HepG2 (cell line): Measurements from ENCODE around the gene CIROP. TPM values are rescaled to one million over a fixed set of nuclear protein-coding genes. Genes with fewer than 3 reads are reported as not detected.
A peak's percentile ranks its signal among the peaks of the same experiment; 100 is the strongest.

Experiments
- ATAC-seq: fragments of 200-7000 bp; cut with Tn5 transposase; 3 replicates; pipeline ENCODE4 v1.9.1; 2020; ENCODE audit warnings: mild to moderate bottlenecking, moderate library complexity
- BruUV-seq: library from RNA; stranded (reverse); fragments of 400-500 nt; replicated peaks from 2 replicates; lab custom pipeline; 2021; lab: Mats Ljungman, UMichigan
- CTCF ChIA-PET: fragments of 300-600 bp; formaldehyde crosslinking; extraction: SDS; loops from one replicate; lab custom pipeline; 2021; ENCODE audit warnings: low total read pairs, inconsistent platforms, low intra/inter-chr PET ratio; lab: Yijun Ruan, JAX
- POLR2A ChIA-PET: fragments of 350-600 bp; sonication (Branson Sonifier 250); formaldehyde crosslinking; loops from one replicate; lab custom pipeline; 2020; ENCODE audit warnings: antibody characterized with exemption, inconsistent platforms; lab: Yijun Ruan, JAX
- DNase-seq: peaks from one replicate; pipeline ENCODE4 v3.0.0-alpha.2; 2015; ENCODE audit warnings: low spot score
- FAIRE-seq: peaks from 3 replicates; lab custom pipeline; 2011; peaks lifted over from hg19 to GRCh38; lab: Jason Lieb, UNC
- H2AFZ ChIP-seq: one replicate; pipeline ENCODE4 v1.6.1; 2011; ENCODE audit warnings: low read length, inconsistent platforms
- H3K27ac ChIP-seq: fragments of 300-600 bp; 3 replicates; pipeline ENCODE4 v1.8.0; 2011; ENCODE audit warnings: mixed run types, mild to moderate bottlenecking, mixed read lengths, low read length, inconsistent platforms; ENCODE audit not compliant: insufficient read depth; ENCODE audit errors: extremely low read length
- H3K27me3 ChIP-seq, 2 experiments: fragments of 200-600 bp in 1 of 2; 2 replicates in 1 of 2; 3 replicates in 1 of 2; pipeline versions ENCODE4 v1.6.0 to v1.8.0; 2011; ENCODE audit warnings: low read length in 2 of 2, mild to moderate bottlenecking in 2 of 2, moderate library complexity in 2 of 2, inconsistent platforms in 1 of 2; ENCODE audit not compliant: insufficient read depth in 2 of 2, control insufficient read depth in 1 of 2
- H3K36me3 ChIP-seq, 2 experiments: fragments of 200-600 bp in 1 of 2; replicated peaks in 1 of 2; 2 replicates in 1 of 2; 3 replicates in 1 of 2; pipeline versions ENCODE4 v1.5.1 to v1.8.0; 2011; ENCODE audit warnings: low read length in 2 of 2, inconsistent platforms in 1 of 2; ENCODE audit not compliant: insufficient read depth in 2 of 2, control insufficient read depth in 1 of 2
- H3K4me1 ChIP-seq: 2 replicates; pipeline ENCODE4 v1.5.1; 2012; ENCODE audit warnings: low read length, inconsistent platforms; ENCODE audit not compliant: insufficient read depth
- H3K4me2 ChIP-seq: 2 replicates; pipeline ENCODE4 v1.6.0; 2011; ENCODE audit warnings: low read depth, low read length, inconsistent platforms
- H3K4me3 ChIP-seq, 3 experiments: fragments of 200-600 bp in 1 of 3; sonication (generic), shearing (Covaris generic) in 1 of 3; replicated peaks in 1 of 3; 2 replicates each; pipeline ENCODE4 v1.5.1; 2011 to 2016; ENCODE audit warnings: low read length in 3 of 3, inconsistent platforms in 2 of 3, low read depth in 2 of 3, mild to moderate bottlenecking in 2 of 3, control low read depth in 1 of 3, mixed read lengths in 1 of 3; ENCODE audit not compliant: insufficient read depth in 1 of 3
- H3K79me2 ChIP-seq: one replicate; pipeline ENCODE4 v1.6.1; 2011; ENCODE audit warnings: low read length, inconsistent platforms; ENCODE audit not compliant: insufficient read depth
- H3K9ac ChIP-seq: 2 replicates; pipeline ENCODE4 v1.6.0; 2011; ENCODE audit warnings: mild to moderate bottlenecking, low read depth, low read length, inconsistent platforms; ENCODE audit not compliant: insufficient read depth
- H3K9me3 ChIP-seq: 2 replicates; pipeline ENCODE4 v1.5.1; 2012; ENCODE audit warnings: mild to moderate bottlenecking, low read length
- H4K20me1 ChIP-seq: 2 replicates; pipeline ENCODE4 v1.6.0; 2011; ENCODE audit warnings: inconsistent platforms, mild to moderate bottlenecking, low read length, moderate library complexity; ENCODE audit not compliant: insufficient read depth
- CENPT ChIP-seq: sonication (generic); formaldehyde crosslinking; IDR thresholded peaks from 2 replicates; pipeline ENCODE4 v1.8.0; 2022; ENCODE audit warnings: low read depth, mild to moderate bottlenecking, moderate library complexity, missing genetic modification reagents
- PCBP2 ChIP-seq: fragments of 200-400 bp; formaldehyde crosslinking; optimal IDR thresholded peaks from 2 replicates; pipeline ENCODE3; 2018; ENCODE audit warnings: low read length, low read depth; ENCODE audit not compliant: poor library complexity, severe bottlenecking
- RBFOX2 ChIP-seq: fragments of 200-400 bp; formaldehyde crosslinking; IDR thresholded peaks from 2 replicates; pipeline ENCODE4 v1.6.1; 2017; ENCODE audit warnings: low read depth, mild to moderate bottlenecking, low read length
- RBM22 ChIP-seq: fragments of 200-400 bp; formaldehyde crosslinking; optimal IDR thresholded peaks from 2 replicates; pipeline ENCODE3; 2017; ENCODE audit warnings: mild to moderate bottlenecking, low read length, moderate library complexity
- RERE ChIP-seq: IDR thresholded peaks from 2 replicates; pipeline ENCODE4 v1.6.1; 2016; ENCODE audit warnings: low read depth, missing genetic modification reagents, missing compliant biosample characterization
- SMARCC2 ChIP-seq: fragments of 450-650 bp; IDR thresholded peaks from 2 replicates; pipeline ENCODE4 v1.6.1; 2017; ENCODE audit warnings: antibody characterized with exemption, mild to moderate bottlenecking
- STAG1 ChIP-seq: sonication (generic); formaldehyde crosslinking; IDR thresholded peaks from 2 replicates; pipeline ENCODE4 v1.4.0; 2020; ENCODE audit warnings: missing genetic modification reagents
- ZFP82 ChIP-seq: sonication (generic); formaldehyde crosslinking; IDR thresholded peaks from 2 replicates; pipeline ENCODE4 v1.5.1; 2020; ENCODE audit warnings: mild to moderate bottlenecking, missing genetic modification reagents, borderline replicate concordance
- ZNF180 ChIP-seq: sonication (generic); formaldehyde crosslinking; IDR thresholded peaks from 2 replicates; pipeline ENCODE4 v1.4.0; 2020; ENCODE audit warnings: low read depth, missing genetic modification reagents, borderline replicate concordance
- ZNF350 ChIP-seq: sonication (generic); formaldehyde crosslinking; IDR thresholded peaks from 2 replicates; pipeline ENCODE4 v1.4.0; 2020; ENCODE audit warnings: mild to moderate bottlenecking, low read depth, missing genetic modification reagents, borderline replicate concordance
- ZNF563 ChIP-seq: sonication (generic); formaldehyde crosslinking; IDR thresholded peaks from 2 replicates; pipeline ENCODE4 v1.8.0; 2022; ENCODE audit warnings: mild to moderate bottlenecking, moderate library complexity, missing genetic modification reagents
- ZNF816 ChIP-seq: sonication (generic); formaldehyde crosslinking; IDR thresholded peaks from 2 replicates; pipeline ENCODE4 v1.8.0; 2022; ENCODE audit warnings: missing genetic modification reagents, mild to moderate bottlenecking, borderline replicate concordance
- WGBS: methylation state at CpG from one replicate; pipeline ENCODE4 v1.1.6; 2017; ENCODE audit warnings: low lambda C conversion rate; 5-methylcytosine and 5-hydroxymethylcytosine counted together
- in situ Hi-C: cut with HindIII; loops from 2 replicates; pipeline ENCODE4 v1.10.0; 2017; ENCODE audit warnings: low pct_unique_long_range_greater_than_20kb; ENCODE audit not compliant: extremely low pct_ligation_motif_present
- intact Hi-C: fragments of 100-400 bp; cut with micrococcal nuclease; formaldehyde crosslinking; loops from one replicate; pipeline ENCODE4 v1.10.0; 2022; ENCODE audit not compliant: unreplicated experiment
- polyA plus RNA-seq, 8 experiments: library from polyadenylated mRNA; depleted of rRNA in 3 of 8; stranded (reverse) in 7 of 8; unstranded in 1 of 8; fragments of >200 nt; fragmentation: Illumina TruSeq in 4 of 8; extraction: Trizol in 4 of 8; gene quantifications; 2 replicates each; pipeline versions ENCODE4 v1.2.1 to v1.2.3, GENCODE V29; 2011 to 2016; ENCODE audit warnings: low read depth in 4 of 8, missing spikeins in 1 of 8, mixed read lengths in 1 of 8; ENCODE audit not compliant: insufficient read depth in 1 of 8
- total RNA-seq, 5 experiments: library from RNA; depleted of rRNA; stranded (reverse); fragments of >200 nt; fragmentation: Illumina TruSeq; extraction: Trizol; gene quantifications; 2 replicates each; pipeline ENCODE4 v1.2.3, GENCODE V29; 2016; ENCODE audit warnings: low read depth in 1 of 5

The CIROP gene
- total and polyA plus RNA-seq, 2 of the 13 experiments (the other 11 are each of a cell fraction or from before 2014, with no cell fraction given), result 0.07 TPM; not detected in 1

GRCh38 chr14:23076785-23077408, 27.9 kb downstream of the CIROP start (continued):
- no peak for TF ChIP-seq ZNF350 (CRISPR knock-in tag)
- no peak for TF ChIP-seq CENPT
- peak; percentile 56 for TF ChIP-seq STAG1 (CRISPR knock-in tag)

- WGBS, result 99% methylated on average over 1 of the region's 1 CpG
- BruUV-seq, result no TSS peak
- DNase-seq, result no peak
- peaks cover 18% of the 10 kb centered on the region for H3K79me2 ChIP-seq
- peaks cover 52 to 76% of the 10 kb centered on the region in 2 experiments for H3K36me3 ChIP-seq
- intact Hi-C loops, result no loop called here
- TF ChIP-seq RBM22 (peak; percentile 79), RERE (CRISPR knock-in tag) (no peak), PCBP2 (no peak), SMARCC2 (no peak), ZNF816 (CRISPR knock-in tag) (0 out of 2 replicates have a peak, but pooled peaks have one; percentile 54), ZNF563 (CRISPR knock-in tag) (no peak), ZNF180 (no peak), RBFOX2 (0 out of 2 replicates have a peak, but pooled peaks have one; percentile 39), ZFP82 (CRISPR knock-in tag) (0 out of 2 replicates have a peak, but pooled peaks have one; percentile 52)
- H3K4me2 ChIP-seq, result no peak overlapping the region
- ChIA-PET POLR2A (interaction anchor here (1.1 to 5.6 kb wide), 2 partner anchors 20 to 247 kb away, joined by 3 to 146 read pairs; partner anchors contain the start of genes ACIN1 and C14orf119), CTCF (no interaction called here)
- peaks cover 23% of the 10 kb centered on the region for H3K4me1 ChIP-seq
- no peaks in the 10 kb centered on the region for H3K9me3 ChIP-seq
- no peak overlapping the region for H3K9ac ChIP-seq
- no peak overlapping the region for H2AFZ ChIP-seq
- no peak overlapping the region for H3K4me3 ChIP-seq
- in situ Hi-C loops, result no loop called here
- no peak for FAIRE-seq
- H3K27me3 ChIP-seq, result no peaks in the 10 kb centered on the region; a peak in 1 of 5 replicates
- no peak for ATAC-seq
- peaks cover 9% of the 10 kb centered on the region; the same call in 1 of the 2 replicates for H4K20me1 ChIP-seq
- H3K27ac ChIP-seq, result no peak overlapping the region
Observed at GRCh38 chr14:23074906-23075305, 29.9 kb downstream of the CIROP start.
